ENCODE results near the gene ZMIZ1.

DNA sequence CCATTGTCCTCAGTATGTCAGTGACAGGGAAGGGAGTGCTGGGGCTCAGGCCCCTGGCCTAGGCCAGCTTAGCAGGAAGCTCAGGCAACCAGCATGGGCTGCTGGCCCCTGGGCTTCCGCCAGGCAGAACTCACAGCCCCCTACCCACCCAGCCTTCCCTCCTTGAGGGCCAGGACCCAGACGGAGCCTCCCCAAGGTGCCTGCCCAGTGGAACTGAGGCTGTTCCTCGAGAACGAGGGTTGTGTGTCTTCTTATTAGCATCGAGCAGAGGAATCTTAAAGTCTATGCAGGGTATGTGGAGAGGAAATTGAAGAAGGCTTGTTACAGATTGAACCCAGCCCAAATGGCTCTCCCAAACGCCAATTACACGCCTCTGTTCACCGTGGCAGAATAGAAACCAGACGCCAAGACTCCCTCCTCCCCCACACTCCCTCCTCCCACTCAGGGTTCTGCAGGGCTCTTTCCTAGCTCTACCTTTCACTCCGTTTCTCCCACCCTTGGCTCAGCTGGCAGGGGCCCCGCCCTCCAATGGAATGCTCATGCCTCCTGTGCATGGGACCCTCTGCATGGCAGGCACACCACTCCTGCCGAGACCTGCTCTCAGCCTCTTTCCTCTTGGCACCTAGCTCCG is 134.4 kb downstream of the ZMIZ1 start:
- TF ChIP-seq, protein P1, sequence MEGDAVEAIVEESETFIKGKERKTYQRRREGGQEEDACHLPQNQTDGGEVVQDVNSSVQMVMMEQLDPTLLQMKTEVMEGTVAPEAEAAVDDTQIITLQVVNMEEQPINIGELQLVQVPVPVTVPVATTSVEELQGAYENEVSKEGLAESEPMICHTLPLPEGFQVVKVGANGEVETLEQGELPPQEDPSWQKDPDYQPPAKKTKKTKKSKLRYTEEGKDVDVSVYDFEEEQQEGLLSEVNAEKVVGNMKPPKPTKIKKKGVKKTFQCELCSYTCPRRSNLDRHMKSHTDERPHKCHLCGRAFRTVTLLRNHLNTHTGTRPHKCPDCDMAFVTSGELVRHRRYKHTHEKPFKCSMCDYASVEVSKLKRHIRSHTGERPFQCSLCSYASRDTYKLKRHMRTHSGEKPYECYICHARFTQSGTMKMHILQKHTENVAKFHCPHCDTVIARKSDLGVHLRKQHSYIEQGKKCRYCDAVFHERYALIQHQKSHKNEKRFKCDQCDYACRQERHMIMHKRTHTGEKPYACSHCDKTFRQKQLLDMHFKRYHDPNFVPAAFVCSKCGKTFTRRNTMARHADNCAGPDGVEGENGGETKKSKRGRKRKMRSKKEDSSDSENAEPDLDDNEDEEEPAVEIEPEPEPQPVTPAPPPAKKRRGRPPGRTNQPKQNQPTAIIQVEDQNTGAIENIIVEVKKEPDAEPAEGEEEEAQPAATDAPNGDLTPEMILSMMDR (IDR thresholded peaks at IDR 0.05): no peak
- no peak for TF ChIP-seq POLR2AphosphoS5 (IDR thresholded peaks at IDR 0.05)

Measured in suprapubic skin (tissue), 3 donors.